ENCODE data around the gene ABCA6. TPM values are rescaled to one million over a fixed set of nuclear protein-coding genes. Genes with fewer than 3 reads are reported as not detected.

The ABCA6 gene
- total RNA-seq, 1 donor from 2014 or later = 37.4 TPM

GRCh38 chr17:69069226-69069750, 72.4 kb downstream of the ABCA6 start:
- Histone ChIP-seq H3K27ac (no peak overlapping the region), H3K27me3 (no peaks in the 10 kb centered on the region), H3K9me3 (peaks cover 0 to 5% of the 10 kb centered on the region in 2 donors), H3K4me3 (no peak overlapping the region), H3K4me1 (no peaks in the 10 kb centered on the region), H3K36me3 (no peaks in the 10 kb centered on the region)
- intact Hi-C loops (cut with DNase I) = no loop called here
- TF ChIP-seq CTCF (IDR thresholded peaks at IDR 0.05) = no peak
- DNase-seq (ENCODE audit: low spot score in 2 of 2) = no peak

DNA sequence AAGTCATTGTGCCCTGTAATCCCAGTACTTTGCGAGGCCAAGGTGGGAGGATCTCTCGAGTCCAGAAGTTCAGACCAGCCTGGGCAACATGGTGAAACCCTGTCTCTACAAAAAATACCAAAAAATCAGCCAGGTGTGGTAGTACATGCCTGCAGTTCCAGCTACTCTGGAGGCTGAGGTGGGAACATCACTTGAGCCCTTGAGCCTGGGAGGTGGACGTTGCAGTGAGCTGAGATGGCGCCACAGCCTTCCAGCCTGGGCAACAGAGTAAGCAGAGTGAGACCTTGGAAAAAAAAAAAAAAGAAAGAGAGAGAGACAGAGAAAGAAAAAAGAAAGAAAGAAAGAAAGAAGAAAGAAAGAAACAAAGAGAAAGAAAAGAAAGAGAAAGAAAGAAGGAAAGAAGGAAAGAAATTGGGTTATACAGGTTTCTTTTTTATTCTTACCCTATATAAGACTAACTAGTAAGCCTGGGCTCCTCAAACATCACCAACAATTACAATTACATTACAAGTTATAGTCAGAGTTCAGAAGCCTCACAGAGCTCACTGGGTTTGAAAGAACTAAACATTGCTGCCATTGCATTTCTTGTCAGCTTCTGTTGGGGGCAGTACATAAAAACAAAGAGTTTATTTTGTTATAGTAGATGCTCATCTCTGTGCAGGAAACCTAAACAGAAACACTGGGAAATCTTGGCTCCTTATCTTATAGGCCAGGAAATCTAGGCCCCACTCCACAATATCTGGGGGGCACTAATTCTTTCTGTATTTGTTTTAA, 74.2 kb downstream of the ABCA6 start:
- DNase-seq (ENCODE audit: low spot score in 2 of 2) = no peak
- H3K36me3 ChIP-seq = no peaks in the 10 kb centered on the region
- H3K27me3 ChIP-seq = no peaks in the 10 kb centered on the region
- no peaks in the 10 kb centered on the region for H3K4me1 ChIP-seq
- H3K9me3 ChIP-seq = no peaks in the 10 kb centered on the region
- no peak overlapping the region for H3K4me3 ChIP-seq
- H3K27ac ChIP-seq = no peak overlapping the region
- TF ChIP-seq CTCF (IDR thresholded peaks at IDR 0.05) = no peak
- intact Hi-C loops (cut with DNase I) = no loop called here

- H3K27me3 ChIP-seq = no peaks in the 10 kb centered on the region
- H3K4me3 ChIP-seq = no peak overlapping the region
- intact Hi-C loops (cut with DNase I) = no loop called here
- no peak for TF ChIP-seq CTCF (IDR thresholded peaks at IDR 0.05)
- H3K4me1 ChIP-seq = no peaks in the 10 kb centered on the region
- no peak overlapping the region for H3K27ac ChIP-seq
- no peaks in the 10 kb centered on the region for H3K36me3 ChIP-seq
- DNase-seq (ENCODE audit: low spot score in 2 of 2) = no peak
- no peaks in the 10 kb centered on the region for H3K9me3 ChIP-seq
Observed at GRCh38 chr17:69066482-69066881, 75.2 kb downstream of the ABCA6 start.

DNA sequence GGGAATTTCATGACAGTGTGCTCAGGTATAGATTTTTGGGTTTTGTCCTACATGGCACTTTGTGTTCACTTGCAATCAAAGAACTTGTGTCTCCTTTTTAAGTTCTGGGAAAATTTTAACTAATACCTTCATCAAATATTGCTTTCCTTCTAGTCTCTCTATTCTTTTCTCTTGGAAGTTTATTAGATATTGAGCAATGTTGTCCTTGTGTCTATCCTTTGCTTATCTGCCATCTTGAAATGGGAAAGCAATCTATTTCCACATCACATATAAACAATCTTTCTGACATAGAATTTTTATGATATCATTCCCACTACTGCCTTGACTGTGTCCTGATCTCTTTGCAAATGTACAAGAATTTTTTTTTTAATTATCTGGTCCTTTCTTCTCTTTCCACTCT, 76.6 kb downstream of the ABCA6 start:
- DNase-seq (ENCODE audit: low spot score in 2 of 2) = no peak
- Histone ChIP-seq H3K4me3 (no peak overlapping the region), H3K4me1 (no peaks in the 10 kb centered on the region), H3K9me3 (no peaks in the 10 kb centered on the region), H3K36me3 (no peaks in the 10 kb centered on the region), H3K27me3 (no peaks in the 10 kb centered on the region), H3K27ac (no peak overlapping the region)
- TF ChIP-seq CTCF (IDR thresholded peaks at IDR 0.05) = no peak
- intact Hi-C loops (cut with DNase I) = no loop called here

- Histone ChIP-seq H3K4me1 (no peaks in the 10 kb centered on the region), H3K27me3 (no peaks in the 10 kb centered on the region), H3K27ac (no peak overlapping the region), H3K4me3 (no peak overlapping the region), H3K9me3 (no peaks in the 10 kb centered on the region), H3K36me3 (no peaks in the 10 kb centered on the region)
- no peak for DNase-seq (ENCODE audit: low spot score in 2 of 2)
- intact Hi-C loops (cut with DNase I) = no loop called here
- no peak for TF ChIP-seq CTCF (IDR thresholded peaks at IDR 0.05)
Observed at GRCh38 chr17:69064476-69064875, 77.2 kb downstream of the ABCA6 start.

All from ascending aorta (tissue), 2 donors.